ENCODE data around the gene BLTP3B. TPM values are rescaled to one million over a fixed set of nuclear protein-coding genes. Genes with fewer than 3 reads are reported as not detected.
A peak's percentile ranks its signal among the peaks of the same experiment; 100 is the strongest.

BLTP3B gene
- total RNA-seq, 2 donors from 2014 or later: 15.4 to 19.0 TPM

GRCh38 chr12:100158535-100158934, 15.9 kb upstream of the BLTP3B start:
- H3K4me3 ChIP-seq: no peak overlapping the region
- no peaks in the 10 kb centered on the region for H3K36me3 ChIP-seq
- TF ChIP-seq, protein P1, sequence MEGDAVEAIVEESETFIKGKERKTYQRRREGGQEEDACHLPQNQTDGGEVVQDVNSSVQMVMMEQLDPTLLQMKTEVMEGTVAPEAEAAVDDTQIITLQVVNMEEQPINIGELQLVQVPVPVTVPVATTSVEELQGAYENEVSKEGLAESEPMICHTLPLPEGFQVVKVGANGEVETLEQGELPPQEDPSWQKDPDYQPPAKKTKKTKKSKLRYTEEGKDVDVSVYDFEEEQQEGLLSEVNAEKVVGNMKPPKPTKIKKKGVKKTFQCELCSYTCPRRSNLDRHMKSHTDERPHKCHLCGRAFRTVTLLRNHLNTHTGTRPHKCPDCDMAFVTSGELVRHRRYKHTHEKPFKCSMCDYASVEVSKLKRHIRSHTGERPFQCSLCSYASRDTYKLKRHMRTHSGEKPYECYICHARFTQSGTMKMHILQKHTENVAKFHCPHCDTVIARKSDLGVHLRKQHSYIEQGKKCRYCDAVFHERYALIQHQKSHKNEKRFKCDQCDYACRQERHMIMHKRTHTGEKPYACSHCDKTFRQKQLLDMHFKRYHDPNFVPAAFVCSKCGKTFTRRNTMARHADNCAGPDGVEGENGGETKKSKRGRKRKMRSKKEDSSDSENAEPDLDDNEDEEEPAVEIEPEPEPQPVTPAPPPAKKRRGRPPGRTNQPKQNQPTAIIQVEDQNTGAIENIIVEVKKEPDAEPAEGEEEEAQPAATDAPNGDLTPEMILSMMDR (IDR thresholded peaks at IDR 0.05): no peak
- no peaks in the 10 kb centered on the region for H3K9me3 ChIP-seq
- H3K27me3 ChIP-seq: no peaks in the 10 kb centered on the region
- peaks cover 0 to 3% of the 10 kb centered on the region in 2 donors for H3K4me1 ChIP-seq
- no peak overlapping the region for H3K27ac ChIP-seq
- DNase-seq (ENCODE audit: low spot score): no peak

GRCh38 chr12:100157427-100157821, 14.8 kb upstream of the BLTP3B start:
- no peaks in the 10 kb centered on the region for H3K9me3 ChIP-seq
- DNase-seq (ENCODE audit: low spot score): no peak
- TF ChIP-seq, protein P1 (IDR thresholded peaks at IDR 0.05): no peak

GRCh38 chr12:100156731-100157426, 14.2 kb upstream of the BLTP3B start:
- Histone ChIP-seq H3K4me3 (no peak overlapping the region), H3K4me1 (no peaks in the 10 kb centered on the region), H3K36me3 (no peaks in the 10 kb centered on the region), H3K27me3 (no peaks in the 10 kb centered on the region), H3K27ac (no peak overlapping the region), H3K9me3 (no peaks in the 10 kb centered on the region)
- TF ChIP-seq, protein P1 (IDR thresholded peaks at IDR 0.05): no peak
- no peak for DNase-seq (ENCODE audit: low spot score)

More at GRCh38 chr12:100157427-100157821, 14.8 kb upstream of the BLTP3B start:
- Histone ChIP-seq H3K27me3 (no peaks in the 10 kb centered on the region), H3K27ac (no peak overlapping the region), H3K4me3 (no peak overlapping the region), H3K36me3 (no peaks in the 10 kb centered on the region), H3K4me1 (no peaks in the 10 kb centered on the region)

- H3K4me3 ChIP-seq: no peak overlapping the region
- no peaks in the 10 kb centered on the region for H3K4me1 ChIP-seq
- no peaks in the 10 kb centered on the region for H3K9me3 ChIP-seq
- H3K36me3 ChIP-seq: no peaks in the 10 kb centered on the region
- DNase-seq (ENCODE audit: low spot score): peak; percentile 72
- H3K27me3 ChIP-seq: no peaks in the 10 kb centered on the region
- TF ChIP-seq, protein P1 (IDR thresholded peaks at IDR 0.05): peak; percentile 81 to 84
- H3K27ac ChIP-seq: no peak overlapping the region
These were observed 12.0 kb upstream of the BLTP3B start for GRCh38 chr12:100154474-100155247.

GRCh38 chr12:100153131-100153530, 10.5 kb upstream of the BLTP3B start:
- Histone ChIP-seq H3K27ac (no peak overlapping the region), H3K9me3 (no peaks in the 10 kb centered on the region)

More at GRCh38 chr12:100153131-100153530, 10.5 kb upstream of the BLTP3B start:
- no peak overlapping the region for H3K4me3 ChIP-seq
- H3K4me1 ChIP-seq: no peaks in the 10 kb centered on the region
- TF ChIP-seq, protein P1 (IDR thresholded peaks at IDR 0.05): no peak
- no peaks in the 10 kb centered on the region for H3K36me3 ChIP-seq
- no peak for DNase-seq (ENCODE audit: low spot score)
- no peaks in the 10 kb centered on the region for H3K27me3 ChIP-seq
